Neural cell (in vitro differentiated cells): ENCODE measurements around the gene PARVA. TPM values are rescaled to one million over a fixed set of nuclear protein-coding genes. Genes with fewer than 3 reads are reported as not detected.

ENCODE experiments used
- H2AFZ ChIP-seq: fragments of 200-600, 300-800 bp; sonication (generic), shearing (Covaris generic); 2 replicates; pipeline ENCODE4 v1.6.0; 2014; ENCODE audit warnings: low read depth, mild to moderate bottlenecking, antibody characterized with exemption, low read length, moderate library complexity
- H3F3A ChIP-seq: fragments of 200-600 bp; shearing (Covaris generic); 2 replicates; pipeline ENCODE4 v1.6.1; 2016; ENCODE audit warnings: mild to moderate bottlenecking, moderate library complexity, mixed read lengths, antibody characterized with exemption, low read length; ENCODE audit not compliant: insufficient read depth, poor library complexity, severe bottlenecking
- H3K27ac ChIP-seq: fragments of 200-600, 300-800 bp; sonication (generic), shearing (Covaris generic); 2 replicates; pipeline ENCODE4 v1.5.1; 2014; ENCODE audit warnings: mild to moderate bottlenecking, low read length, moderate library complexity
- H3K27me3 ChIP-seq: fragments of 300-800, 200-600 bp; sonication (generic), shearing (Covaris generic); 2 replicates; pipeline ENCODE4 v1.6.0; 2014; ENCODE audit warnings: mild to moderate bottlenecking, low read depth, low read length, moderate library complexity; ENCODE audit not compliant: insufficient read depth
- H3K36me3 ChIP-seq: fragments of 300-800, 200-600 bp; sonication (generic), shearing (Covaris generic); 2 replicates; pipeline ENCODE4 v1.5.1; 2014; ENCODE audit warnings: mild to moderate bottlenecking, antibody characterized with exemption, low read length, moderate library complexity; ENCODE audit not compliant: insufficient read depth
- H3K4me2 ChIP-seq: fragments of 300-800, 200-600 bp; sonication (generic), shearing (Covaris generic); 2 replicates; pipeline ENCODE4 v1.6.0; 2014; ENCODE audit warnings: mild to moderate bottlenecking, low read length
- H3K4me3 ChIP-seq: fragments of 300-800, 200-600 bp; sonication (generic), shearing (Covaris generic); 2 replicates; pipeline ENCODE4 v1.5.1; 2014; ENCODE audit warnings: mild to moderate bottlenecking, low read length, moderate library complexity
- H3K79me2 ChIP-seq: fragments of 200-600 bp; shearing (Covaris generic); replicated peaks from 2 replicates; pipeline ENCODE4 v1.6.0; 2014; ENCODE audit warnings: mild to moderate bottlenecking, low read length, moderate library complexity; ENCODE audit not compliant: insufficient read depth
- H3K9ac ChIP-seq: fragments of 300-800, 200-600 bp; sonication (generic), shearing (Covaris generic); 2 replicates; pipeline ENCODE4 v1.6.1; 2016; ENCODE audit warnings: mild to moderate bottlenecking, low read length, mixed read lengths
- H3K9me2 ChIP-seq: fragments of 200-600 bp; shearing (Covaris generic); 2 replicates; pipeline ENCODE4 v1.6.1; 2016; ENCODE audit warnings: mild to moderate bottlenecking, low read length, mixed read lengths; ENCODE audit not compliant: insufficient read depth
- H3K9me3 ChIP-seq: fragments of 200-600, 300-800 bp; sonication (generic), shearing (Covaris generic); 2 replicates; pipeline ENCODE4 v1.6.1; 2016; ENCODE audit warnings: mild to moderate bottlenecking, mixed run types, low read length, moderate library complexity, mixed read lengths
- H4K20me1 ChIP-seq: fragments of 200-600 bp; shearing (Covaris generic); 2 replicates; pipeline ENCODE4 v1.6.1; 2016; ENCODE audit warnings: mild to moderate bottlenecking, mixed run types; ENCODE audit not compliant: insufficient read depth
- EP300 ChIP-seq: fragments of 450-650 bp; conservative IDR thresholded peaks from 2 replicates; pipeline ENCODE4 v1.6.1; 2014; ENCODE audit warnings: antibody characterized with exemption, mild to moderate bottlenecking, moderate library complexity; ENCODE audit not compliant: poor library complexity, severe bottlenecking
- EZH2 ChIP-seq: fragments of 200-600, 300-800 bp; shearing (Covaris generic), sonication (generic); IDR thresholded peaks from 2 replicates; pipeline ENCODE4 v1.6.1; 2014; ENCODE audit warnings: antibody characterized with exemption, low read length, borderline replicate concordance, mild to moderate bottlenecking; ENCODE audit not compliant: insufficient read depth, poor library complexity, severe bottlenecking
- MXI1 ChIP-seq: fragments of 450-650 bp; conservative IDR thresholded peaks from 2 replicates; pipeline ENCODE4 v1.6.1; 2014; ENCODE audit warnings: antibody characterized with exemption, mild to moderate bottlenecking; ENCODE audit not compliant: poor library complexity, severe bottlenecking
- POLR2AphosphoS5 ChIP-seq: IDR thresholded peaks from 2 replicates; pipeline ENCODE4 v1.6.1; 2012
- RAD21 ChIP-seq: fragments of 450-650 bp; conservative IDR thresholded peaks from 2 replicates; pipeline ENCODE4 v1.6.1; 2014; ENCODE audit warnings: antibody characterized with exemption, mild to moderate bottlenecking, moderate library complexity
- SMC3 ChIP-seq: fragments of 450-650 bp; conservative IDR thresholded peaks from 2 replicates; pipeline ENCODE4 v1.6.1; 2014; ENCODE audit warnings: antibody characterized with exemption, mild to moderate bottlenecking, moderate library complexity; ENCODE audit not compliant: poor library complexity
- TAF1 ChIP-seq: IDR thresholded peaks from 2 replicates; pipeline ENCODE4 v1.6.1; 2012; ENCODE audit warnings: low read depth
- polyA plus RNA-seq: library from polyadenylated mRNA; depleted of rRNA; stranded (reverse); fragments of >200 nt; gene quantifications from 2 replicates; pipeline ENCODE4 v1.2.3, GENCODE V29; 2014
- TF ChIP-seq, protein P1 (sequence below): fragments of 450-650 bp; IDR thresholded peaks from 2 replicates; pipeline ENCODE4 v1.5.1; 2014; ENCODE audit warnings: antibody characterized with exemption, mild to moderate bottlenecking, moderate library complexity; ENCODE audit not compliant: poor library complexity, severe bottlenecking
- TF ChIP-seq, protein P2 (sequence below): IDR thresholded peaks from 2 replicates; pipeline ENCODE4 v1.6.1; 2012; ENCODE audit warnings: borderline replicate concordance

Gene PARVA
- polyA plus RNA-seq, 1 donor from 2014 or later = 0.94 TPM

DNA sequence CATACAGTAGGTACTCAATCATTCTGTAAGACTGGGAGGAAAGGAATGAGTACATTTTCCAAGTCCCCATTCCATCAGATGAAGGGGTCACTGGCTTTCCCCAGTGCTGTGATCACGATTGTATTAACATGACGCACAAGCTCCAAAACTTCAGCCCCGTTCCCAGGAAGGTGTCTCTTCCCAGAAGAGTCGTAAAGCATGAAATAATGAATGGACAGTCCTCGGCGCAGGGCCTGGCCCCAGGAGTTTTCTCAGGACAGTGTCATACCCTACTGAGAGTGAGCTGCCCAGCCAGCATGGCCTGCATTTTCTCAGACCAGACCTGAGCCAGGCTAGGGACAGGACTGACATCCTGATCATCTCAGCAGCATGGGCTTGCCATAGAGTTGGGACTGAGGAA, 80.7 kb downstream of the PARVA start:
- Histone ChIP-seq H2AFZ (no peak overlapping the region), H3K27me3 (no peaks in the 10 kb centered on the region), H3K4me3 (peak overlapping the region; percentile 32), H3K4me2 (no peak overlapping the region), H3K27ac (peak overlapping the region; percentile 80), H3K36me3 (no peaks in the 10 kb centered on the region), H3K9ac (peak overlapping the region; percentile 38), H3K79me2 (no peaks in the 10 kb centered on the region), H3F3A (no peaks in the 10 kb centered on the region), H3K9me2 (no peaks in the 10 kb centered on the region), H3K9me3 (no peaks in the 10 kb centered on the region), H4K20me1 (no peaks in the 10 kb centered on the region)
- TF ChIP-seq, protein P1, sequence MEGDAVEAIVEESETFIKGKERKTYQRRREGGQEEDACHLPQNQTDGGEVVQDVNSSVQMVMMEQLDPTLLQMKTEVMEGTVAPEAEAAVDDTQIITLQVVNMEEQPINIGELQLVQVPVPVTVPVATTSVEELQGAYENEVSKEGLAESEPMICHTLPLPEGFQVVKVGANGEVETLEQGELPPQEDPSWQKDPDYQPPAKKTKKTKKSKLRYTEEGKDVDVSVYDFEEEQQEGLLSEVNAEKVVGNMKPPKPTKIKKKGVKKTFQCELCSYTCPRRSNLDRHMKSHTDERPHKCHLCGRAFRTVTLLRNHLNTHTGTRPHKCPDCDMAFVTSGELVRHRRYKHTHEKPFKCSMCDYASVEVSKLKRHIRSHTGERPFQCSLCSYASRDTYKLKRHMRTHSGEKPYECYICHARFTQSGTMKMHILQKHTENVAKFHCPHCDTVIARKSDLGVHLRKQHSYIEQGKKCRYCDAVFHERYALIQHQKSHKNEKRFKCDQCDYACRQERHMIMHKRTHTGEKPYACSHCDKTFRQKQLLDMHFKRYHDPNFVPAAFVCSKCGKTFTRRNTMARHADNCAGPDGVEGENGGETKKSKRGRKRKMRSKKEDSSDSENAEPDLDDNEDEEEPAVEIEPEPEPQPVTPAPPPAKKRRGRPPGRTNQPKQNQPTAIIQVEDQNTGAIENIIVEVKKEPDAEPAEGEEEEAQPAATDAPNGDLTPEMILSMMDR = no peak
- TF ChIP-seq MXI1 (no peak), EP300 (no peak), RAD21 (no peak), EZH2 (no peak), SMC3 (no peak), TAF1 (no peak), POLR2AphosphoS5 (no peak)
- TF ChIP-seq, protein P2, sequence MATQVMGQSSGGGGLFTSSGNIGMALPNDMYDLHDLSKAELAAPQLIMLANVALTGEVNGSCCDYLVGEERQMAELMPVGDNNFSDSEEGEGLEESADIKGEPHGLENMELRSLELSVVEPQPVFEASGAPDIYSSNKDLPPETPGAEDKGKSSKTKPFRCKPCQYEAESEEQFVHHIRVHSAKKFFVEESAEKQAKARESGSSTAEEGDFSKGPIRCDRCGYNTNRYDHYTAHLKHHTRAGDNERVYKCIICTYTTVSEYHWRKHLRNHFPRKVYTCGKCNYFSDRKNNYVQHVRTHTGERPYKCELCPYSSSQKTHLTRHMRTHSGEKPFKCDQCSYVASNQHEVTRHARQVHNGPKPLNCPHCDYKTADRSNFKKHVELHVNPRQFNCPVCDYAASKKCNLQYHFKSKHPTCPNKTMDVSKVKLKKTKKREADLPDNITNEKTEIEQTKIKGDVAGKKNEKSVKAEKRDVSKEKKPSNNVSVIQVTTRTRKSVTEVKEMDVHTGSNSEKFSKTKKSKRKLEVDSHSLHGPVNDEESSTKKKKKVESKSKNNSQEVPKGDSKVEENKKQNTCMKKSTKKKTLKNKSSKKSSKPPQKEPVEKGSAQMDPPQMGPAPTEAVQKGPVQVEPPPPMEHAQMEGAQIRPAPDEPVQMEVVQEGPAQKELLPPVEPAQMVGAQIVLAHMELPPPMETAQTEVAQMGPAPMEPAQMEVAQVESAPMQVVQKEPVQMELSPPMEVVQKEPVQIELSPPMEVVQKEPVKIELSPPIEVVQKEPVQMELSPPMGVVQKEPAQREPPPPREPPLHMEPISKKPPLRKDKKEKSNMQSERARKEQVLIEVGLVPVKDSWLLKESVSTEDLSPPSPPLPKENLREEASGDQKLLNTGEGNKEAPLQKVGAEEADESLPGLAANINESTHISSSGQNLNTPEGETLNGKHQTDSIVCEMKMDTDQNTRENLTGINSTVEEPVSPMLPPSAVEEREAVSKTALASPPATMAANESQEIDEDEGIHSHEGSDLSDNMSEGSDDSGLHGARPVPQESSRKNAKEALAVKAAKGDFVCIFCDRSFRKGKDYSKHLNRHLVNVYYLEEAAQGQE = no peak

DNA sequence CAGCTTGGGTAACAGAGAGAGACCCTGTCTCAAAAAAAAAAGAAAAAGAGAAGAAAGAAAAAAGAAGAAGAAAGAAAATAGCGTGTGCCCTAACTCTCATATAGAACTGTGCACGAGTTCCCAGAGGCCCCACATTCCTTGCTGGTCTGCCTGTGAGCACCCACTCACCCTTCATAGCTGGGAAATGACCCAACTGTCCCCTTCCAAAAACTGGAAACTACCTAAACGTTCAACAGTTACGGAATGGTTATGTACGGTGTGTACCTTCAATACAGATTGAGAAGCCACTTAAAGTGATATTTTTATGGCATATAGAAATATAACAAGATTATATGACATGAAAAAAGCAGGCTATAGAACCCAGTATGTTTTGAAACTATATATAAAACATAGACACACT, 82.0 kb downstream of the PARVA start:
- H3K4me2 ChIP-seq = no peak overlapping the region
- H3K4me3 ChIP-seq = no peak overlapping the region
- no peaks in the 10 kb centered on the region for H4K20me1 ChIP-seq
- no peaks in the 10 kb centered on the region for H3K9me3 ChIP-seq
- H3F3A ChIP-seq = no peaks in the 10 kb centered on the region
- H3K9me2 ChIP-seq = no peaks in the 10 kb centered on the region
- H3K79me2 ChIP-seq = no peaks in the 10 kb centered on the region
- H3K27me3 ChIP-seq = no peaks in the 10 kb centered on the region
- no peak overlapping the region for H3K9ac ChIP-seq
- no peak overlapping the region for H2AFZ ChIP-seq
- no peak overlapping the region for H3K27ac ChIP-seq
- no peaks in the 10 kb centered on the region for H3K36me3 ChIP-seq
- no peak for TF ChIP-seq RAD21
- TF ChIP-seq, protein P2 = no peak
- TF ChIP-seq EZH2 = no peak
- no peak for TF ChIP-seq TAF1
- TF ChIP-seq MXI1 = no peak
- TF ChIP-seq, protein P1 = no peak
- TF ChIP-seq SMC3 = no peak
- TF ChIP-seq POLR2AphosphoS5 = no peak
- no peak for TF ChIP-seq EP300
